LNCaP clone FGC (cell line): Measurements from ENCODE around the gene EPB41L2.
A peak's percentile ranks its signal among the peaks of the same experiment; 100 is the strongest.

Experiments
- DNase-seq: peaks from one replicate; pipeline ENCODE4 v3.0.0-alpha.2; 2011; ENCODE audit warnings: low read depth
- H3K4me3 ChIP-seq: 2 replicates; pipeline ENCODE4 v1.5.1; 2011; ENCODE audit warnings: mild to moderate bottlenecking, low read depth, low read length, control low read depth
- TF ChIP-seq, protein P1 (sequence below): IDR thresholded peaks from 2 replicates; pipeline ENCODE4 v1.5.1; 2012; ENCODE audit warnings: mild to moderate bottlenecking; ENCODE audit not compliant: control insufficient read depth, insufficient read depth; ENCODE audit errors: extremely low read depth

Gene EPB41L2

DNA sequence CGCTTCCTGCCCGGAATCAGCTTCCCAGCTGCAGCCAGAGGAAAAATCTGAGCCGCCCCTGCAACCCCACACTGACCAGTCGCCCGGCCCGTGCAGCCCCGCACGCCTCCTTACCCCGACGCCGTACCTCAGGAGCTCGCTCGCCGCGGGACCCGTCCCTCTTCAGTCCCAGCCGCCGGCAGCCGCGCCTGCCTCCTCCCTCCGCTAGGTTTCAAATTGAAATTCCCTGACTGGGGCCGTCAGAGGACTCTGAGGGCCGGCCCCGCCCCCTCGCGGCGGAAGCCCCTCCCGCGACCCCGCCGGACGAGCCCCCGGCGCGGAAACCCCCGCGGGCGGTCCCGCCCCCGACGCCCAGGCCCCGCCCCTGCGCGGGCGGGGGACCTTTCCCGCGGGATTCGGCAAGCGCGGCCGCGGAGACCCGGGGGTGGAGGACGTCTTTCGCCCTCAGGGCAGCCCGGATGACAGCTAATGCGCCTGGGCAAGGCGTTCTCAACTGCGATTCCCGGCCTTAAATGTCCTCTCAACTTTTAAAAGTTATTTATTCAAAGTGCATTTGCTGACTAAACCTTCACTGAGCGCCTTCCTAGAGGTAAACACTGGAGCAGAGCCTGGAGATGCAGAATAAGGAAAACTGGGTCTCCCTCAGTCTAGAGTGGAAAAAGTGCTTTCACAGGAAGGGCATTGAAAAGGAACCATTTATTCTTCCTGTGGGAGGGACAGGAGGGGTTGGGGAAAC is at the start of gene EPB41L2:
TSS of gene EPB41L2 (minus strand) at position 218 of the 736 bp plus-strand sequence. CDS start 106,760 bp downstream, outside the sequence.
- peak within 1 kb of the TSS; percentile 54 for H3K4me3 ChIP-seq
- peak; percentile 21 for DNase-seq
- TF ChIP-seq, protein P1, sequence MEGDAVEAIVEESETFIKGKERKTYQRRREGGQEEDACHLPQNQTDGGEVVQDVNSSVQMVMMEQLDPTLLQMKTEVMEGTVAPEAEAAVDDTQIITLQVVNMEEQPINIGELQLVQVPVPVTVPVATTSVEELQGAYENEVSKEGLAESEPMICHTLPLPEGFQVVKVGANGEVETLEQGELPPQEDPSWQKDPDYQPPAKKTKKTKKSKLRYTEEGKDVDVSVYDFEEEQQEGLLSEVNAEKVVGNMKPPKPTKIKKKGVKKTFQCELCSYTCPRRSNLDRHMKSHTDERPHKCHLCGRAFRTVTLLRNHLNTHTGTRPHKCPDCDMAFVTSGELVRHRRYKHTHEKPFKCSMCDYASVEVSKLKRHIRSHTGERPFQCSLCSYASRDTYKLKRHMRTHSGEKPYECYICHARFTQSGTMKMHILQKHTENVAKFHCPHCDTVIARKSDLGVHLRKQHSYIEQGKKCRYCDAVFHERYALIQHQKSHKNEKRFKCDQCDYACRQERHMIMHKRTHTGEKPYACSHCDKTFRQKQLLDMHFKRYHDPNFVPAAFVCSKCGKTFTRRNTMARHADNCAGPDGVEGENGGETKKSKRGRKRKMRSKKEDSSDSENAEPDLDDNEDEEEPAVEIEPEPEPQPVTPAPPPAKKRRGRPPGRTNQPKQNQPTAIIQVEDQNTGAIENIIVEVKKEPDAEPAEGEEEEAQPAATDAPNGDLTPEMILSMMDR = no peak

DNA sequence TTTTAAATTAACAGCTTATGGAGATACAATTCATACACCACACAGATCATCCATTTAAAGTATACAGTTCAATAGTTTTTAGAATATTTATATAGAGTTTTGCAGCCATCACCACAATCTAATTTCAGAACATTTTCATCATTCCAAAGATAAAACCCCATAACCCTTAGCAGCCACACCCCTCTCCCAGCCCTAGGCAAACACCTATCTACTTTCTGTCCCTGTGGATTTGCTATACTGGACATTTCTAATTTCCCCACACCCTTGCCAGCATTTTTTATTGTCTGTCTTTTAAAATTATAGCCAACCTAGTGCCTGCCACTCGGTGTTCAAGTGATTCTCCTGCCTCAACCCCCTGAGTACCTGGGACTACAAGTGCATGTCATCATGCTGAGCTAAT is 49.2 kb upstream of the EPB41L2 start:
- no peak for DNase-seq
- TF ChIP-seq, protein P1 = no peak
- H3K4me3 ChIP-seq = no peak overlapping the region

DNA sequence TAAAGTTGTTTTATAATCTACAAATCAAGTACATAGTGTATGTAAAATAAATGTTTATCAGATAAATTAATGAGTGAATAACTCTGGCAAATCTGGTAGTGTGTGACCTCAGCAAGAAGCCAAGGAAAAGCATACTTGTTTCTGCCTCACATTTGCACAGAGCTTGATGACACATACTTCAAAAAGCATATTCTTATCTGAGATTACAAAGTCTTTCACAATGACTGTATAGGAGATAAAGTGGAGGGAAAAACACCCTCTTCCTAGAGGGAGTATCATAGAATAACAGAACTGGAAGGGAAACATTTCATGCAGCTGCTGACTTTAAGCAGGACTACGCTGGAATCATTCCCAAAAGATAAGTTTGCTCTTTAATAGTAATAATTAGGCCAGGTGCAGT is 44.1 kb upstream of the EPB41L2 start:
- TF ChIP-seq, protein P1 = no peak
- DNase-seq = no peak
- no peak overlapping the region for H3K4me3 ChIP-seq

DNA sequence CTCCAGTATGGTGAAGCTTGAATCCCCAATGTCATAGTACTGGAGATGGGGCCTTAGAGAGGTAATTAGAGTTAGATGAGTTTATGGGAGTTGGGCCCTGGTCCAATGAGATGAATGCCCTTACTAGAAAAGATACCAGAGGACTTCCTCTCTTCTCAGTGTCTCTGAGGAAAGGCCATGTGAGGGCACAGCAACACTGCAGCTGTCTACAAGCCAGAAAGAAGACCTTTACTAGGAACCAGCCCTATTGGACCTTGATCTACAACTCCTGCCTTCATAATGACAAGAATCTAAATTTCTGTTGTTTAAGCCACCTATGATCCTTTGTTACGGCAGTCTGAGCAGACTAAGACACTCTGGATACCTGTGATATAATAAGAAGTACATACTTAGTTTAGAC is 40.9 kb upstream of the EPB41L2 start:
- no peak for DNase-seq
- TF ChIP-seq, protein P1 = no peak
- no peak overlapping the region for H3K4me3 ChIP-seq

DNA sequence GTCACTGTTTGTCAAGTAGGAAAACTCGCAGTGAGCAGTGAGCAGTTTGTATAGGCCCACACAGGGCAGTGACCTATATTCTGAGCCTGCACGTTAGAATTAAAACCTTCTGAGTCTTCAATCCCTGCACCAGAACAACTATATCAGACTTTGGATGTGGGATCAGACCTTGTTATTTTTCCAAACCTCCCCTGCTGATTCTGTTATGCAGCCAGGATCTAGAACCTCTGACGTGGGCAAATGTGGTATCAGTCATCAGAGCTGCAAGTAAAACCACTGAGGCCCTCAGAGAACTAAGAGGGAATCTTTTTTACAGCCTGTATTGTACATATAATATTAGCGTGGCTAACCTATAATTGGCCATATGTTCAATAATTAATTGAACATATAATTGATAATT is 40.3 kb upstream of the EPB41L2 start:
- TF ChIP-seq, protein P1 = no peak
- no peak for DNase-seq
- H3K4me3 ChIP-seq = no peak overlapping the region

DNA sequence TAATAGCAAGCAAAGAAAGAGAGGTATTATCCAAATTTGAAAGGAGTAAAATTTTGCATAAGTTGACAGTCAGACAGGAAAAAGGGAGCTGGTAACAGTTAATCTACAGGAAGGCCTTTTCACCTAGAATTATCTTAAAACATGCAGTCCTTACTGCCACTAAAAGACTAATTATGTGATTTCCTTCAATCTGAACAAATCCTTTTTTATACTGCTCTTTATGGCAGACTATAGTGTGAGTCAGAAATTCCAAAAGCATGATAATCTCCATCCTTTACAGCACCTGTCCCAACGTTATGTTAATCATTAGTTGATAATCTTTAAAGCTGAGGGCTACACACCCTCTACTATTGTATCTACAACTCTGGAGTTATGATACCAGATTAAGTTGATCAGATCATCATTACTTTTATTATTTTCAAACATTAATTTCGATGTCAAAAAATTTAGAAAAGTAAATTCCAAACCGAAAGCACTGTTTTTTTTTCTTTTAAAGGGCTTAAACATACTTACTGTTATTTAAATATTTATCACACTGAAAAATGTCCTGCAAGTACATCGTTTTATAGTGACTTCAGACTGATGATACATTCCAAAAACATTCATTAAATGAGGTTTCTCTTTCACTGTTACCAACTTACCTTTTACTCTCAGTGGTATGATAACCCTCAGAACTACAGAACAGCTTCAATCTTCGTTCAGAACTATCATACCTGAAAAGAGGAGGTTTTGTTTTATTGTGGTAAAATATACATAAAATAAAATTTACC is 39.1 kb upstream of the EPB41L2 start:
- no peak overlapping the region for H3K4me3 ChIP-seq
- TF ChIP-seq, protein P1 = no peak
- no peak for DNase-seq
